Naive B cell (primary cell): ENCODE measurements around the gene MEN1. TPM values are rescaled to one million over a fixed set of nuclear protein-coding genes. Genes with fewer than 3 reads are reported as not detected.

Experiments
- ATAC-seq, 2 donors: fragments of 150-1000 bp; cut with Tn5 transposase; 2 replicates each; pipeline ENCODE4 v1.10.0; 2021; ENCODE audit warnings: low read depth in 2 of 2, mild to moderate bottlenecking in 2 of 2, moderate library complexity in 2 of 2
- DNase-seq: peaks from one replicate; pipeline ENCODE4 v3.0.0; 2022
- H3K27ac Mint-ChIP-seq, 6 donors: one replicate each; pipeline ENCODE4 v1.8.0; 2020 to 2022; ENCODE audit warnings: mild to moderate bottlenecking in 6 of 6, mixed read lengths in 6 of 6, moderate library complexity in 5 of 6, inconsistent platforms in 2 of 6
- H3K27me3 Mint-ChIP-seq, 3 donors: one replicate each; pipeline ENCODE4 v1.8.0; 2021 to 2022; ENCODE audit warnings: mixed read lengths in 3 of 3, mild to moderate bottlenecking in 1 of 3
- H3K36me3 Mint-ChIP-seq, 2 donors: one replicate each; pipeline ENCODE4 v1.8.0; 2020 to 2022; ENCODE audit warnings: mixed read lengths in 2 of 2, inconsistent platforms in 1 of 2, mild to moderate bottlenecking in 1 of 2
- H3K4me1 Mint-ChIP-seq, 3 donors: one replicate each; pipeline ENCODE4 v1.8.0; 2020 to 2022; ENCODE audit warnings: mixed read lengths in 3 of 3, inconsistent platforms in 1 of 3, mild to moderate bottlenecking in 1 of 3, moderate library complexity in 1 of 3
- H3K4me3 Mint-ChIP-seq, 8 donors: one replicate each; pipeline ENCODE4 v1.8.0; 2020 to 2022; ENCODE audit warnings: mild to moderate bottlenecking in 8 of 8, mixed read lengths in 8 of 8, moderate library complexity in 8 of 8, inconsistent platforms in 2 of 8
- H3K9me3 Mint-ChIP-seq, 7 donors: one replicate each; pipeline ENCODE4 v1.8.0; 2020 to 2022; ENCODE audit warnings: mixed read lengths in 7 of 7, mild to moderate bottlenecking in 5 of 7, inconsistent platforms in 2 of 7, moderate library complexity in 1 of 7
- polyA plus RNA-seq, 6 donors: library from polyadenylated mRNA; unstranded; fragments of 300-500 nt; fragmentation: Illumina TruSeq; gene quantifications; one replicate each; pipeline ENCODE4 v1.2.3, GENCODE V29; 2021; ENCODE audit warnings: low read depth in 6 of 6

Gene MEN1
- polyA plus RNA-seq, 6 donors from 2014 or later = 12.3 to 49.5 (median 27.4) TPM

- Mint-ChIP-seq H3K4me1 (peaks cover 25 to 40% (median 26%) of the 10 kb centered on the region in 3 donors), H3K36me3 (peaks cover 0 to 25% of the 10 kb centered on the region in 2 donors), H3K9me3 (no peaks in the 10 kb centered on the region), H3K27ac (no peak overlapping the region), H3K27me3 (no peaks in the 10 kb centered on the region), H3K4me3 (no peak overlapping the region)
- no peak for DNase-seq
- no peak for ATAC-seq
These were observed 56.0 kb downstream of the MEN1 start for GRCh38 chr11:64754124-64754918.

Other genes with a start within 250 kb of the MEN1 start
- not detected for gene SLC22A12, start 219.3 kb downstream of the MEN1 start, polyA plus RNA-seq
- gene NRXN2, start 87.4 kb downstream of the MEN1 start, polyA plus RNA-seq = not detected
- 100 to 1,000 TPM; 274 to 429 (median 285) TPM for gene RASGRP2, start 66.4 kb downstream of the MEN1 start, polyA plus RNA-seq
- gene PYGM, start 50.6 kb downstream of the MEN1 start, polyA plus RNA-seq = 1 to 10 TPM in 5 of 6 donors, not detected in 1; 2.1 to 4.9 (median 2.2) TPM
- gene SF1, start 32.0 kb downstream of the MEN1 start, polyA plus RNA-seq = 100 to 1,000 TPM in 4 of 6 donors, 10 to 100 TPM in 2; 68.6 to 242 (median 132) TPM
- gene MAP4K2, start 7.3 kb downstream of the MEN1 start, polyA plus RNA-seq = 10 to 100 TPM; 29.8 to 65.0 (median 39.7) TPM
- under 1 TPM in 4 of 6 donors, not detected in 2; 0.17 to 0.57 (median 0.33) TPM for gene CDC42BPG, start 34.1 kb upstream of the MEN1 start, polyA plus RNA-seq
- 100 to 1,000 TPM in 2 of 6 donors, 10 to 100 TPM in 4; 65.3 to 119 (median 90.7) TPM for gene EHD1, start 68.1 kb upstream of the MEN1 start, polyA plus RNA-seq
- 1 to 10 TPM in 5 of 6 donors, not detected in 1; 2.8 to 5.0 (median 3.4) TPM for gene ATG2A, start 106.7 kb upstream of the MEN1 start, polyA plus RNA-seq
- gene PPP2R5B, start 114.1 kb upstream of the MEN1 start, polyA plus RNA-seq = 10 to 100 TPM in 3 of 6 donors, 1 to 10 TPM in 3; 7.2 to 15.1 (median 10.2) TPM
- gene GPHA2, start 125.3 kb upstream of the MEN1 start, polyA plus RNA-seq = not detected
- 1 to 10 TPM in 2 of 6 donors, under 1 TPM in 2, not detected in 2; 0.48 to 1.7 (median 1.1) TPM for gene MAJIN, start 161.6 kb upstream of the MEN1 start, polyA plus RNA-seq
- 1 to 10 TPM in 3 of 6 donors, under 1 TPM in 2, not detected in 1; 0.13 to 2.9 (median 1.6) TPM for gene BATF2, start 186.4 kb upstream of the MEN1 start, polyA plus RNA-seq
- 10 to 100 TPM; 45.9 to 74.0 (median 64.2) TPM for gene ARL2, start 203.6 kb upstream of the MEN1 start, polyA plus RNA-seq
- gene SNX15, start 216.9 kb upstream of the MEN1 start, polyA plus RNA-seq = 10 to 100 TPM; 11.7 to 18.3 (median 14.9) TPM
- gene SAC3D1, start 230.7 kb upstream of the MEN1 start, polyA plus RNA-seq = 1 to 10 TPM; 4.7 to 9.6 (median 6.4) TPM
- gene NAALADL1, start 248.0 kb upstream of the MEN1 start, polyA plus RNA-seq = 10 to 100 TPM; 19.4 to 28.3 (median 24.3) TPM